Measurements from ENCODE around the gene TTC9.

- TF ChIP-seq CTCF (IDR thresholded peaks at IDR 0.05) = no peak
- TF ChIP-seq POLR2A (IDR thresholded peaks at IDR 0.05) = no peak
These were observed 20.4 kb downstream of the TTC9 start for GRCh38 chr14:70662080-70662479.

All from testis (tissue), 2 donors.